RPMI7951 (cell line): Measurements from ENCODE around the gene ITGB3. TPM values are rescaled to one million over a fixed set of nuclear protein-coding genes. Genes with fewer than 3 reads are reported as not detected.
"Not testable (repeated sequence)": the region's sequence is repeated elsewhere in the genome, so short reads cannot be mapped to it uniquely, and the experiment has no call there.

Source experiments
- DNase-seq: peaks from one replicate; pipeline ENCODE4 v3.0.0-alpha.2; 2012; ENCODE audit warnings: low read depth
- total RNA-seq: library from RNA; depleted of rRNA; stranded (reverse); fragments of >200 nt; shearing (Covaris generic); gene quantifications from 2 replicates; pipeline ENCODE4 v1.2.3, GENCODE V29; 2014

The ITGB3 gene
- total RNA-seq, 1 experiment from 2014 or later: 19.7 TPM

GRCh38 chr17:47244697-47245096 lies 8.9 kb upstream of the ITGB3 start:
- DNase-seq: no peak

DNA sequence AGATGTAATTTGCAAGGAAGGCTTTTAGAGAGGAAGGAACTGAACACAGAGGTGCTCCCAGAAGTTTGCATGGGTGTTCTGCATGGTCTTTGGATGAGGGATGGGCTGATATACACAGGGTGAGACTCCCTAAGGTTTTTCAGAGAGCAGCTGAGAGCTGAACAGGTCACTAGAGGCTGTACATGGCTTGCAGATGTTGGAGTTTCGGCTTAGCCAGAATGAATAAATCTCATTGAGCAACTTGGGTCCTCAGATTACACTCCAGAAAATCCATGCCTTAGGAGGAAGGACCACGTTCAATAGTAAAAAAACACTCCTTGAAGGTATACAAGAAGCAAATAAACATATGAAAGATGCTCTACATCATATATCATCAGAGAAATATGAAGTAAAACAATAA lies 7.5 kb upstream of the ITGB3 start:
- no peak for DNase-seq

DNA sequence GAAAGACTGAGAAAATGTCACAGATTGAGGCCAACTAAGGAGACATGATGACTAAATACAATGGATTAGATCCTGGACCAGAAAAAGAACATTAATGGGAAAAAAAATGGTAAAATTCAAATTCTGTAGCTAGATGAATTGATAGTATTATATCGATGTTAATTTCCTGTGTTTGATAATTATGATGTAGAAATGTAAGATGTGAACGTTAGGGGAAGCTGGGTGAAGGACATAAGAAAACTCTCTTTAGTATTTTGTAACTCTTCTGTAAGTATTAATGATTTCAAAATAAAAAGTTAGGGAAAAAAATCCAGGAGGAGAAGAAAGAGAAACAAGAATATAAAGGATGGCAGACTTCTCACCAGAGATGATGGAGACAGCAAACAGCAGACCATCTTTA lies 2.8 kb upstream of the ITGB3 start:
- no peak for DNase-seq

GRCh38 chr17:47251421-47251940 lies 2.1 kb upstream of the ITGB3 start:
- DNase-seq: no peak

- no peak for DNase-seq
Measured at GRCh38 chr17:47252209-47252608, 1.4 kb upstream of the ITGB3 start.

GRCh38 chr17:47252766-47253512 lies 688 bp upstream of the ITGB3 start:
- no peak for DNase-seq

- no peak for DNase-seq
Measured at GRCh38 chr17:47254403-47254943, 846 bp downstream of the ITGB3 start.

- peak; percentile 94 for DNase-seq
Measured at GRCh38 chr17:47257651-47258339, 4.2 kb downstream of the ITGB3 start.

- DNase-seq: peak; percentile 45
Measured at GRCh38 chr17:47262586-47262985, 9.0 kb downstream of the ITGB3 start.

DNA sequence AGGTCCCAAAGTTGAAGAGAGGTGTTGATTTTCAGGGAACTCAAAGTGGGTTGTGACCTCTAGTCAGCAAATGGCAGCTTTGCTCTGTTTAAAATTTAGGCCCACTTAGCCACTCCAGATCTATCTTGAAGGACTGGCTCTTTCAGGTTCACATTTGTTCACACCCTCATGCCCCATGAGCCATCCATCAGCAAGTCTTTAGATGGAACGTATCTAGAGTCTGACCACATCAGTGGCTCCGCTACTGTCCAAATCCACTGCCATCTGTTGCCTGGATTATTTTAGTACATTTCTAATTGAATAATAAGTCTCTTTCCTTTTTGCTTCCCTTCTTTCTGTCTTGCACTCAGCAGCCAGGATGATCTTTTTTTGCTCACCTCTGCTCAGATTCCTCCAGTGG lies 10.5 kb downstream of the ITGB3 start:
- no peak for DNase-seq

DNA sequence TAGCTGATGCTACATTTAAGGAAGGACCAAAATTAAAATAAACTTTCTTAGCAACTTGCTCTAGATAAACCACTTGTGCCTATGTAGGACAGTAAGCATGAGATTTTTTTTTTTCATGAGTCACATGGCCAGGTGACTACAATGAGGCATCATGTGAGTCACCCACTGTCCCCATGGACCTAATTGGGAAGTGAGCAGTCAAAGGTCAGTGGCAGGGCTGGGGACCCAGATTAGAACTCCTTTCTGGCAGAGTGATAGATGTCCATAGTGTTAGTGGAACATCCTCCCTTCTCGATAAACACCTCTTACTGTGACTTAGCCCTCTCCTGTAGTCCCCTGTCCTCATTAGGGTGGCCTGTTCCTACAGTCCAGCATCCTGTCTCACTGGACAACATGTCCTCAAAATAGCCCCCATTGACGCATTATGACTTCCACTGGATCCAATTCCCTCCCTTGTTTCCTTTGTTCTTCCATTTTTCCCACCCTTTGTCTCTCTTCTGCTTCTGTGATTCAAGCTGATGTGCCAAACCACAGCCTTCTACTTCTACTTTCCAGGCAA lies 12.4 kb downstream of the ITGB3 start:
- DNase-seq: peak; percentile 73

DNA sequence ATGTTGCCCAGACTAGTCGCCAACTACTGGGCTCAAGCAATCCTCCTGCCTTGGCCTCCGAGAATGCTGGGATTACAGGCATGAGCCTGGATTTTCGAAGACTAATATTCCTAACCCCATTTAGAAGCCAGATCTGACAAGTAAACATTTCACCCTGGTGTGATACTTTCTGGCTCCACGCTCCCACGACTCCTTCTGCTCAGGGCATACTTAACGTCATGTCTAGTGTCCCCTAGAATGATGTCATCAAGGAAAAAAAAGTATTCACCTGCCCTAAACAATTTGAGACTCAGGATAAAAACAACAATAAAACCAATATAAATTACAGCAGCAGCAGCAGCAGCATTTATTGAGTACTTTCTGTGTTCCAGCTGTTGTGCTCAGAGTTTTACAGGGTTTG lies 13.2 kb downstream of the ITGB3 start:
- no peak for DNase-seq

DNA sequence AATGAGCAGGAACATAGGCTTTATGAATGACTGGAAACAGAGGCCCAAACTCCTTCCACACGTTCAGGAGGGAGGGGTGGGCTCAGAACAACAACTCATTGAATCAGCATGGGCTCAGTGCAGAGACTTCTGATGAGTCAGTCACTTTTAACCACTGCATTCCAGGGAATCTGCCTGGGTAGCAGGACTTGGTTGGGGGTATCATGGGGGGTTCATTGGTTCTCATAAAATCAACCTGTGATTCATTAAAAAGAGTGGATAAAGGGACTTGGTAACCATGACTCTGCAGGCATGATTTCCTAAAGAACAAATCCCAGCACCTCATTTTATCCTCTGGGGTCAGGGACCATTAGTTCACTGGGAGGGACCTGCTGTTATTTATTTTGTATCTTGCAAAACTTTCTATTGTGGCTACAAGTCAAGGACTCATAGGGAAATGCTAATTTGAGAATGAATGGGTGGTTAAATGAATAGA lies 13.8 kb downstream of the ITGB3 start:
- peak; percentile 88 for DNase-seq

DNA sequence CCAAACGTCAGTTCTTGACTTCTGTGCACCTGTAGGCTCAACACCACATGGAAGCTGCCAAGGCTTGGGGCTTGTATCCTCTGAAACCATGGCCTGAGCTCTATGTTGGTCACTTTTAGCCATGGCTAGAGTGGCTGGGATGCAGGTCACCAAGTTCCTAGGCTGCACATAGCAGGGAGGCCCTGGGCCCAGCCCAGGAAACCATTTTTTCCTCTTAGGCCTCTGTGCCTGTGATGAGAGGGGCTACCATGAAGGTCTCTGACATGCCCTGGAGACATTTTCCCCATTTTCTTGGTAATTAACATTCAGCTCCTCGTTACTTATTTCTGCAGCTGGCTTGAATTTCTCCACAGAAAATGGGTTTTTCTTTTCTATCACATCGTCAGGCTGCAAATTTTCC lies 15.3 kb downstream of the ITGB3 start:
- not testable (repeated sequence) for DNase-seq

- DNase-seq: not testable (repeated sequence)
Measured at GRCh38 chr17:47269561-47270280, 16.1 kb downstream of the ITGB3 start.

DNA sequence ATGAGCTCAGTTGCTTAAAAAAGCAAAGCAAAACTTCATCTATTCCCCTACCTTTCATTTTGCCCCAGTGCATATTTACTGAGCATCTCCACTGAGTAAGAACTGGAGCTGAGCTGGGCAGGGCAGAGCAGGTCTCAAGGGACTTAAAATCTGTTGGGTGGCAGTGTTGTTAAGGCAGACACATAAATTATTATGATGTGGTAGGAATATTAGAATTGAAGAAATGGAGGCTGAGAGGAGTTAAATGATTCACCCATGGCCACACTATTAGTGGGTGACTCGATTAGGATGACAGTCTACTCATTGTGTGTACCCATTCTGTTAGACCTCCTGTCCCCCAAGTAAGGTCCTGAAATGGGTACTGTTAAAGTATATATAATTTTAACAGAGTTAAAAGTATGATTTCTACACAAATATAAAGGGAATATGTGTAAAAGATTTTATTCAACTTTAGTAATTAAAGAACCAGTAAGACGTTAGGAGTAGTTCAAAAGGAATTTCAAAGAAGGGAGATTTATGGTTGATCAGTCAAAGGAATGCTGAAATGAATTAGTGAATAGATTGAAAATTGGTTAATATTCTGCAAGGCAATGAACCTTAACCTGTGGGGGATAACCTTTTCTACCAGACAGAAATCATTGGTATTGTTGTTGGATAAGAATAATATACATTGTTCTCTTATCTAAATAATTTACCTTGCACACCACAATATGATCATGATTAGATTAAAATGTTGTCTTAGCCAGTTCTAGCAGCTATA lies 17.5 kb downstream of the ITGB3 start:
- no peak for DNase-seq

DNA sequence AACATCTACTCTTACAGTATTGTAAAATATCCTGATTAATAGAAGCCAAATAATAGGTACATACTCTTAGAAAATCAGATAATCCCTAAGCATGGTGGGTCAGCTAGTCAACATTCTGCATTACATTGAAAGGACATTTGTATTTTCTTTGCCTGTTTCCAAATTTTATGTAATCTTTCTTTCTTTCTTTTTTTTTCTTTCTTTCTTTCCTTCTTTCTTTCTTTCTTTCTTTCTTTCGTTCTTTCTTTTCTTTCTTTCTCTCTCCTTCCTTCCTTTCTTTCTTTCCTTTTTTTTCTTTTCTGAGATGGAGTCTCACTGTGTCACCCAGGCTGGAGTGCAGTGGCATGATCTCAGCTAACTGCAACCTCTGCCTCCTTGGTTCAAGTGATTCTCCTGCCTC lies 18.9 kb downstream of the ITGB3 start:
- no peak for DNase-seq

DNA sequence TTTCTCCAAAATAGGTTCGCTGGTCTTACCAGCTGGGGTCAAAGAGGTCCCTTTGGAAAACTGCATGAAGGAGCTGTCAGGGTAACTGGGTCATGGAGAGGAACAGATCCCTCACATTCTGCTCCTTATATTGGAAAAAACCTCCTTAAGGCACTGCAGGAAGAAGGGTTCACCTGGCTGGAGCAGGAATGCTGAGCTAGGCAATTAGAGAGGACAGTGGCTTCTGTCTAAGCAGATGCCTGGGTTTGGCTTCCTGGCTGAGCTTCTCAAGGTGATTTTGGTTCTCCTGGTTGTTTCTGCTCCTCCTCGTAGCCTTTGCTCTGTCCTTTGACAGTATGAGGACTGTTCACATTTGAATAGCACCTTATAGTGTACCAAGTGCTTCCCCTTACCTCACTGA lies 19.6 kb downstream of the ITGB3 start:
- no peak for DNase-seq

GRCh38 chr17:47274319-47275069 lies 20.9 kb downstream of the ITGB3 start:
- no peak for DNase-seq

DNA sequence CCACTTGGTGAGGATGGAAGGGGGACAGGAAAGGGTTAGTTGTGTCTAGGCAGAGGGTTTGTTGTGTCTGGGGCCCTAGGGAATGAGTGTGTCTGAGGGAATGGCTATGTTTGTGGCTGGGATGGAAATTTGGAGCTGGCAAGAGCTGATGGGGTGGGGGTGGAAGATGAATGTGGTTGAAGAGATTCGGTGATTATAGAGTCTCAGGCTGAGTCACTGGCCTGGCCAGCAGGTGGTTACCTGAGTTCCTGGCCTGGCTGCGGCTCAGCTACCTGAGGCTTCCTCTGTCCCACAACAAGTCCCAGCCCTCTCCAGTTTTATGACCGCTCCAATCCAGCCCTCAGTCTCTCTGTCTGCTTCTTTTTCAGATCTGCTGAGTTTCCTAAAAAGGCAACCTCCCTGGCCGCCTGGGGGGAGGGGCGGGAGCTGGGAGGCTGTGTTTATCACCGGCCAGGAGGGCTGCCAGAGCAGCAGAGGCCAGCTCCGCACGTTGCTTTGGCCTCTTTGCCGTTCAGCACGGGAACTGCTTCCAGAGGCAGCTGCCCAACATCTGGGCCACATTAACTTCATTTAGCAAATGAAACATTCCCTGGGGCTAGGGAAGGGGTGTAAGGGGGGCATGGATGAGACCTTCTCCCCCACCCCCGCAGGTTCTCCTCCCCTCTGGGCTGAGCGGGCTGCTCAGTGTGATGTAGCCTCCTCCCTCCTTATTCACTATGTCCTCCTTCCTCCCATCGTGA lies 21.8 kb downstream of the ITGB3 start:
- peak; percentile 98 for DNase-seq
